Measurements from ENCODE around the gene COL4A1.

COL4A1 gene

GRCh38 chr13:110341445-110342244, 34.7 kb upstream of the COL4A1 start:
- DNase-seq (ENCODE audit: low read depth, low spot score): no peak

- no peak for DNase-seq (ENCODE audit: low read depth, low spot score)
Observed at GRCh38 chr13:110340812-110341444, 34.0 kb upstream of the COL4A1 start.

- no peak for DNase-seq (ENCODE audit: low read depth, low spot score)
Observed at GRCh38 chr13:110339975-110340550, 33.1 kb upstream of the COL4A1 start.

- no peak for DNase-seq (ENCODE audit: low read depth, low spot score)
Observed at GRCh38 chr13:110339263-110339662, 32.3 kb upstream of the COL4A1 start.

- DNase-seq (ENCODE audit: low read depth, low spot score): no peak
Observed at GRCh38 chr13:110338441-110339101, 31.6 kb upstream of the COL4A1 start.

GRCh38 chr13:110337247-110337646, 30.3 kb upstream of the COL4A1 start:
- DNase-seq (ENCODE audit: low read depth, low spot score): no peak

GRCh38 chr13:110336681-110337080, 29.7 kb upstream of the COL4A1 start:
- DNase-seq (ENCODE audit: low read depth, low spot score): no peak

- no peak for DNase-seq (ENCODE audit: low read depth, low spot score)
Observed at GRCh38 chr13:110336108-110336507, 29.2 kb upstream of the COL4A1 start.

- no peak for DNase-seq (ENCODE audit: low read depth, low spot score)
Observed at GRCh38 chr13:110334841-110335490, 28.0 kb upstream of the COL4A1 start.

GRCh38 chr13:110334256-110334655, 27.3 kb upstream of the COL4A1 start:
- no peak for DNase-seq (ENCODE audit: low read depth, low spot score)

GRCh38 chr13:110333837-110334236, 26.9 kb upstream of the COL4A1 start:
- no peak for DNase-seq (ENCODE audit: low read depth, low spot score)

GRCh38 chr13:110332750-110333149, 25.8 kb upstream of the COL4A1 start:
- DNase-seq (ENCODE audit: low read depth, low spot score): no peak

- no peak for DNase-seq (ENCODE audit: low read depth, low spot score)
Observed at GRCh38 chr13:110331362-110331761, 24.4 kb upstream of the COL4A1 start.

GRCh38 chr13:110330491-110331011, 23.6 kb upstream of the COL4A1 start:
- no peak for DNase-seq (ENCODE audit: low read depth, low spot score)

GRCh38 chr13:110329798-110330461, 23.0 kb upstream of the COL4A1 start:
- DNase-seq (ENCODE audit: low read depth, low spot score): no peak

GRCh38 chr13:110329258-110329657, 22.3 kb upstream of the COL4A1 start:
- no peak for DNase-seq (ENCODE audit: low read depth, low spot score)

GRCh38 chr13:110328573-110328972, 21.6 kb upstream of the COL4A1 start:
- no peak for DNase-seq (ENCODE audit: low read depth, low spot score)

GRCh38 chr13:110327051-110327721, 20.2 kb upstream of the COL4A1 start:
- no peak for DNase-seq (ENCODE audit: low read depth, low spot score)

GRCh38 chr13:110326263-110326904, 19.4 kb upstream of the COL4A1 start:
- DNase-seq (ENCODE audit: low read depth, low spot score): no peak

Data from brain pericyte (primary cell).